ENCODE data around the gene SMTN. TPM values are rescaled to one million over a fixed set of nuclear protein-coding genes. Genes with fewer than 3 reads are reported as not detected.
"Not testable (repeated sequence)": the region's sequence is repeated elsewhere in the genome, so short reads cannot be mapped to it uniquely, and the experiment has no call there.

The SMTN gene
- total and polyA plus RNA-seq, 7 experiments from 2014 or later: 1.1 to 14.9 (median 4.4) TPM

DNA sequence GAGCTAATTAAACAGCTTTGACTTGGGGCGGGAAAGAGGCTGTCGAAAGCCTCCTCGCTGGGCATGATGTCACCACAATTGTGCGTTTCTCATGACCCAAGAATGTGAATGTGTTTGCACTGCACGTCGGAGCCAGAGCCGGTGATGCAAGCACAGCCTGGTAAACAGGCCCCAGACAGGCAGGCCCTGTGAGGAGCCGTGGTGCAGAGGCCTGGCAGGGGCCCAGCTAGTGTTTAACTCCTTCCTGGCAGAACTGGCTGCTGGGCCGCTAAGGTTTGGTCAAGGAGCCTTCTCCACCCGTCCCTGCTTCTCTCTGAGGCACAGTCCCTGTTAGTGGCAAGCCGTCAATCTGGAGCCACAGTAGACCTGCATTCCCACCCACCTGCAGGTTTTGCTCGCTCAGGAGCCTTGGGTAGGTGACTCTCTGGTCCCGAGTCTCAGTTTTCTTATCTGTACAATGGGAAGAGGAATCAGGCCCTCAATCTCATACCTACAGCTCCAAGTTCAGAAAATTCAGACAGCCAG lies 25.4 kb upstream of the SMTN start:
- Histone ChIP-seq H3K9me3 (ENCODE audit: control insufficient read depth in 2 of 3, low read length in 3 of 3) (no peaks in the 10 kb centered on the region), H3K4me3 (ENCODE audit: low read length) (no peak overlapping the region), H3K27ac (ENCODE audit: low read depth, low read length) (no peak overlapping the region), H3K4me1 (ENCODE audit: control insufficient read depth in 2 of 2, insufficient read depth in 2 of 2, low read length in 2 of 2) (no peaks in the 10 kb centered on the region), H3K27me3 (ENCODE audit: control insufficient read depth in 2 of 2, insufficient read depth in 2 of 2, low read length in 2 of 2) (no peaks in the 10 kb centered on the region), H3K36me3 (ENCODE audit: control insufficient read depth in 2 of 3, insufficient read depth in 3 of 3, low read length in 3 of 3) (no peaks in the 10 kb centered on the region)
- Mint-ChIP-seq H3K4me1 (no peaks in the 10 kb centered on the region), H3K36me3 (no peaks in the 10 kb centered on the region), H3K9me3 (peaks cover 0 to 2% (median 0%) of the 10 kb centered on the region in 11 donors), H3K27me3 (no peaks in the 10 kb centered on the region), H3K27ac (no peak overlapping the region), H3K4me3 (no peak overlapping the region)
- DNase-seq: no peak
- no peak for ATAC-seq
- CTCF ChIA-PET: interaction anchor here (1.0 kb wide), 1 partner anchor 109 kb away, joined by 3 read pairs; no protein-coding TSS in a partner anchor
- intact Hi-C loops (cut with micrococcal nuclease): no loop called here
- POLR2A ChIA-PET: no interaction called here

DNA sequence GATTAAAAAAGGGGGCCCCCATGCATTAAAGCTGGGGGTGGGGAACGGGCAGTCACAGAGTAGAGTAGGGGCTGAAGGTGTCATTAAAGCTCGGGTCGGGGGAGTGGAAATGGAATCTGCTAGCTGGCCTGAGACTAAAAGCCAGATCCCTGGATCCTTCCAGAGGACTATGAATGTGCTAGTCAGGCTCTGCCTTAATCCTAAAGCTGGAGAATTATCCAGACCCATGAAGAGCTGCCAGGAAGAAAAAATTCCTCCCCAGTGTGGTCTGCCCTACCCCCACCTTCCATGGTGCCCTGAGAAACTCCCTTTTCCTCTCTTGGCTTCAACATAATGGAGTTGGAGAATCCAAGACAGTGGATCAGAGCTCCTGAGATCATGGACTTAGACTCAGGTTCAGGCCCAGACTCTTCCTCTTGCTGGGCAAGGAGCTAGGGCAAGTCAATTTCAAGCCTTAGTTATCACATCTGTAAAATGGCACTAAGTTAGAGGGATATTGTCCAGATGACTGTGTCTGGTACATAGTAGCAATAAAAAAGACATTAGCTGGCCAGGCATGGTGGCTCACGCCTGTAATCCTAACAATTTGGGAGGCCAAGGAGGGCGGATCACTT lies 24.0 kb upstream of the SMTN start:
- no peaks in the 10 kb centered on the region for H3K27me3 ChIP-seq (ENCODE audit: control insufficient read depth in 2 of 2, insufficient read depth in 2 of 2, low read length in 2 of 2)
- Mint-ChIP-seq H3K27me3 (no peaks in the 10 kb centered on the region), H3K36me3 (no peaks in the 10 kb centered on the region), H3K4me3 (no peak overlapping the region), H3K4me1 (no peaks in the 10 kb centered on the region), H3K9me3 (peaks cover 0 to 2% (median 0%) of the 10 kb centered on the region in 11 donors), H3K27ac (no peak overlapping the region)
- no peaks in the 10 kb centered on the region for H3K36me3 ChIP-seq (ENCODE audit: control insufficient read depth in 2 of 3, insufficient read depth in 3 of 3, low read length in 3 of 3)
- H3K27ac ChIP-seq (ENCODE audit: low read depth, low read length): no peak overlapping the region
- H3K4me3 ChIP-seq (ENCODE audit: low read length): no peak overlapping the region
- ChIA-PET CTCF (interaction anchor here (0.6 kb wide), 1 partner anchor 1372 kb away, joined by 3 read pairs; no protein-coding TSS in a partner anchor), POLR2A (no interaction called here)
- intact Hi-C loops (cut with micrococcal nuclease): no loop called here
- ATAC-seq: no peak
- H3K4me1 ChIP-seq (ENCODE audit: control insufficient read depth in 2 of 2, insufficient read depth in 2 of 2, low read length in 2 of 2): no peaks in the 10 kb centered on the region
- no peaks in the 10 kb centered on the region for H3K9me3 ChIP-seq (ENCODE audit: control insufficient read depth in 2 of 3, low read length in 3 of 3)
- DNase-seq: no peak

DNA sequence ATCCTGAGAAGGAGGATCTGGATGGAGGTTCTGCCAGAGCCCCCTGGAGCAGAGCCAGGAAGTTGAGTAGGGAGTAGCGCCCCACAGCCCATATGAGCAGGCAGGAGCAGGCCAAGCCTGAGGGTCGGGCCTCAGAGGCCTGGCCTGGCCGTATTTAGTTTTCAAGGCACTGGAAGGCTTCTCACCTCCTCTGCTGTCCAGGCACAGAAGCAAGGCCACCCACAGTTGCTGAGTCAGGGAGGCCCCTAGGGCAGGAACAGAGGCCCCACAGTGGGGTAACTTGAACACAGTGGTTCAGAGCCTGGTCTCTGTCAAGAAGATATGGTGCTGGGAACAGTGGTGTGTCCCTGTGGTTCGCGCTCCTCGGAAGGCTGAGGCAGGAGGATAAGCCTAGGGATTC lies 21.5 kb upstream of the SMTN start:
- DNase-seq; H3K4me3 Mint-ChIP-seq; CTCF ChIA-PET; H3K4me3 ChIP-seq (ENCODE audit: low read length); H3K9me3 ChIP-seq (ENCODE audit: control insufficient read depth in 2 of 3, low read length in 3 of 3); H3K9me3 Mint-ChIP-seq; H3K4me1 Mint-ChIP-seq; intact Hi-C loops (cut with micrococcal nuclease); H3K27me3 Mint-ChIP-seq; H3K27me3 ChIP-seq (ENCODE audit: control insufficient read depth in 2 of 2, insufficient read depth in 2 of 2, low read length in 2 of 2); H3K27ac Mint-ChIP-seq; POLR2A ChIA-PET; ATAC-seq; H3K36me3 Mint-ChIP-seq; H3K36me3 ChIP-seq (ENCODE audit: control insufficient read depth in 2 of 3, insufficient read depth in 3 of 3, low read length in 3 of 3); H3K4me1 ChIP-seq (ENCODE audit: control insufficient read depth in 2 of 2, insufficient read depth in 2 of 2, low read length in 2 of 2); H3K27ac ChIP-seq (ENCODE audit: low read depth, low read length): not testable (repeated sequence)

DNA sequence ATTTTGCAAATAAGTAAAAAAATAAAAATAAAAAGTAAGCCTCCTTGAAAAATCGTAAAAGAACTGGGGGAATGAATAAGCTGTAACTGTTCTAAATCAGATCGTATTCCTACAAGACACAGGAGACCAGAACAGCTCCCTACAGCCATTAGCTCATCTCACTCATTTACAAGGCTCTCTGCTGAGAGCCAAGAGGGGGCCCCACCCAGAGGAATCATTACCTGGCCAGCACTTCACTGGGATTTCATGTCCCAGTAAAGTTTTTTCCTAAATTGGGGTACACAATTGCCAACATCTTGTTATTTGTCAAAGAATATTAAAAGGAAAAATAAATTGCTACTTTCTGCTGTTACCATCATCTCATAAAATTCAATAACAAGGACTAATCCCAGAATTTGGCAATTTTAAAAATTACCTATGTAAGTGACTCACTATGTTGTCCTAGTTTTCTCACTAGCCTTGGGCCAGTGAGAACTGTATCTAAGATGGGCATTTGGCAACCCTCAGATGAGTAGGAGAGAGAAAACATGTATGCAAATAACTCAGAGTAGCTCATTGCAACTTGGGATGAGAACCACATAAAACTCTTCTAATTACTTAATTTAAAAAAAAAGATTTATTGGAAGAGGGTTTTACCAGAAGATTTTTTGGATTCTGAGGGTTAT lies 18.4 kb upstream of the SMTN start:
- DNase-seq (no peak), ATAC-seq (no peak)
- Histone ChIP-seq H3K27me3 (ENCODE audit: control insufficient read depth in 2 of 2, insufficient read depth in 2 of 2, low read length in 2 of 2) (no peaks in the 10 kb centered on the region), H3K4me1 (ENCODE audit: control insufficient read depth in 2 of 2, insufficient read depth in 2 of 2, low read length in 2 of 2) (no peaks in the 10 kb centered on the region), H3K9me3 (ENCODE audit: control insufficient read depth in 2 of 3, low read length in 3 of 3) (no peaks in the 10 kb centered on the region), H3K4me3 (ENCODE audit: low read length) (no peak overlapping the region), H3K36me3 (ENCODE audit: control insufficient read depth in 2 of 3, insufficient read depth in 3 of 3, low read length in 3 of 3) (no peaks in the 10 kb centered on the region), H3K27ac (ENCODE audit: low read depth, low read length) (no peak overlapping the region)
- CTCF ChIA-PET: no interaction called here
- POLR2A ChIA-PET: no interaction called here
- no peaks in the 10 kb centered on the region for H3K4me1 Mint-ChIP-seq
- no peak overlapping the region for H3K4me3 Mint-ChIP-seq
- H3K36me3 Mint-ChIP-seq: no peaks in the 10 kb centered on the region
- H3K27me3 Mint-ChIP-seq: no peaks in the 10 kb centered on the region
- no peak overlapping the region for H3K27ac Mint-ChIP-seq
- intact Hi-C loops (cut with micrococcal nuclease): no loop called here
- H3K9me3 Mint-ChIP-seq: peaks cover 0 to 5% (median 0%) of the 10 kb centered on the region in 11 donors

DNA sequence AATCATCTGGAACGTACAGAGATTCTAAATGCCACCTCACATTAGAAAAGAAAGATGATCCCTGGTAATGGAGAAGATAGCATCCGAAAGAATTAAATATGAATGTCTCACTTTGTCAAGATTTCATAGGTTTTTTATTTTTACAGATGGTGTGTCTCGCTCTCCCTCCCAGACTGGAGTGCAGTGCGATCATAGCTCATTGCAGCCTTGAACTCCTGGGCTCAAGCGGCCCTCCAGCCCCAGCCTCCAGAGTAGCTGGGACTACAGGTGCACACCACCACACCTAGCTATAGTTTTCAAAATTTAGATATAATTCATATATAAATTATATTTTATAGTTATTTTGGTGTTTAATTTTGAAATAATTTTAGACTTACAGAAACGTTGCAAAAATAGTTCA lies 16.7 kb upstream of the SMTN start:
- Histone ChIP-seq H3K27ac (ENCODE audit: low read depth, low read length) (no peak overlapping the region), H3K4me1 (ENCODE audit: control insufficient read depth in 2 of 2, insufficient read depth in 2 of 2, low read length in 2 of 2) (no peaks in the 10 kb centered on the region), H3K4me3 (ENCODE audit: low read length) (no peak overlapping the region), H3K9me3 (ENCODE audit: control insufficient read depth in 2 of 3, low read length in 3 of 3) (no peaks in the 10 kb centered on the region), H3K27me3 (ENCODE audit: control insufficient read depth in 2 of 2, insufficient read depth in 2 of 2, low read length in 2 of 2) (no peaks in the 10 kb centered on the region), H3K36me3 (ENCODE audit: control insufficient read depth in 2 of 3, insufficient read depth in 3 of 3, low read length in 3 of 3) (no peaks in the 10 kb centered on the region)
- H3K9me3 Mint-ChIP-seq: peaks cover 0 to 5% (median 0%) of the 10 kb centered on the region in 11 donors
- no peaks in the 10 kb centered on the region for H3K27me3 Mint-ChIP-seq
- CTCF ChIA-PET: interaction anchor here (0.6 kb wide), 3 partner anchors 98 to 720 kb away, joined by 3 read pairs; no protein-coding TSS in a partner anchor
- no peak overlapping the region for H3K4me3 Mint-ChIP-seq
- ATAC-seq (no peak), DNase-seq (no peak)
- intact Hi-C loops (cut with micrococcal nuclease): no loop called here
- H3K4me1 Mint-ChIP-seq: no peaks in the 10 kb centered on the region
- POLR2A ChIA-PET: interaction anchor here (0.6 kb wide), 1 partner anchor 147 kb away, joined by 4 read pairs; no protein-coding TSS in a partner anchor
- no peaks in the 10 kb centered on the region for H3K36me3 Mint-ChIP-seq
- no peak overlapping the region for H3K27ac Mint-ChIP-seq

DNA sequence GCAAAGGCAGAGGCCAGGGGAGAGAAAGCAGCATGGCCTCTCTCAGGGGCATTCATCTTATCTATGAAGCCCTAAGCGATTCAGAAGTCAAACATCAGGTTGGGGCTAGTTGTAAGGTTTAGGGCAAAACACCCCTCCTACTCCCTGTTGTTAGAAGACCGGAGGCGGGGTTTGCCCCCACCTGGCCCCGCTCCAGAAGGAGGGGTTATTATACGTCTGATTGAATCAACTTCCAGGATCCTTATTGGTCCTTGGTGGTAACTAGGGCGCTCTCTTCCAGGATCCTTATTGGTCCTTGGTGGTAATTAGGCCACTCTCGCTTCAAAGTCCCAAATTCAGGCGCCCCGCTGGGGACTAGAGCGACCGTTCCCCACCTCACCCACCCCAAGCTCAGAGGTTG lies 12.1 kb upstream of the SMTN start:
- no peaks in the 10 kb centered on the region for H3K9me3 ChIP-seq (ENCODE audit: control insufficient read depth in 2 of 3, low read length in 3 of 3)
- ChIA-PET CTCF (no interaction called here), POLR2A (no interaction called here)
- no peaks in the 10 kb centered on the region for H3K4me1 ChIP-seq (ENCODE audit: control insufficient read depth in 2 of 2, insufficient read depth in 2 of 2, low read length in 2 of 2)
- Mint-ChIP-seq H3K4me3 (no peak overlapping the region), H3K27me3 (no peaks in the 10 kb centered on the region), H3K36me3 (no peaks in the 10 kb centered on the region), H3K9me3 (no peaks in the 10 kb centered on the region), H3K4me1 (no peaks in the 10 kb centered on the region), H3K27ac (no peak overlapping the region)
- H3K27ac ChIP-seq (ENCODE audit: low read depth, low read length): no peak overlapping the region
- H3K4me3 ChIP-seq (ENCODE audit: low read length): no peak overlapping the region
- H3K27me3 ChIP-seq (ENCODE audit: control insufficient read depth in 2 of 2, insufficient read depth in 2 of 2, low read length in 2 of 2): no peaks in the 10 kb centered on the region
- intact Hi-C loops (cut with micrococcal nuclease): no loop called here
- no peaks in the 10 kb centered on the region for H3K36me3 ChIP-seq (ENCODE audit: control insufficient read depth in 2 of 3, insufficient read depth in 3 of 3, low read length in 3 of 3)
- no peak for DNase-seq
- no peak for ATAC-seq
